B cell (primary cell): ENCODE results near the gene BMERB1. TPM values are rescaled to one million over a fixed set of nuclear protein-coding genes. Genes with fewer than 3 reads are reported as not detected.

ENCODE experiments used
- ATAC-seq: fragments of 200-7000 bp; cut with Tn5 transposase; one replicate; pipeline ENCODE4 v1.10.0; 2021; ENCODE audit warnings: low read depth, mild to moderate bottlenecking, moderate number of reproducible peaks, moderate library complexity
- CTCF ChIA-PET: fragments of 350-600 bp; sonication (Branson Sonifier 250); formaldehyde crosslinking; loops from one replicate; lab custom pipeline; 2021; ENCODE audit warnings: antibody characterized with exemption, inconsistent platforms; lab: Charles Lee
- POLR2A ChIA-PET: fragments of 350-600 bp; sonication (Branson Sonifier 250); formaldehyde crosslinking; loops from one replicate; lab custom pipeline; 2021; ENCODE audit warnings: antibody characterized with exemption; lab: Charles Lee
- DNase-seq: peaks from one replicate; pipeline ENCODE4 v3.0.0; 2013
- H2AFZ ChIP-seq: 2 replicates; pipeline ENCODE4 v1.6.1; 2012; ENCODE audit warnings: mild to moderate bottlenecking, low read depth, low read length; ENCODE audit not compliant: insufficient read depth, poor library complexity, severe bottlenecking
- H3K27ac ChIP-seq, 2 donors: 1 replicate in 1 of 2; 2 replicates in 1 of 2; pipeline ENCODE4 v1.5.1; 2012 to 2013; ENCODE audit warnings: low read length in 2 of 2, mild to moderate bottlenecking in 2 of 2, moderate library complexity in 1 of 2
- H3K27me3 ChIP-seq, 4 experiments: fragments of 200-600 bp in 1 of 4; sonication (generic) in 1 of 4; replicated peaks in 1 of 4; 1 replicate in 2 of 4; 2 replicates in 2 of 4; pipeline versions ENCODE4 v1.6.1 to v1.7.0; 2013 to 2016; ENCODE audit warnings: low read length in 3 of 4, mild to moderate bottlenecking in 2 of 4, mixed read lengths in 1 of 4, moderate library complexity in 1 of 4; ENCODE audit not compliant: insufficient read depth in 4 of 4, control insufficient read depth in 3 of 4; ENCODE audit errors: control extremely low read depth in 1 of 4
- H3K36me3 ChIP-seq, 2 experiments: replicated peaks in 1 of 2; 1 replicate in 1 of 2; 2 replicates in 1 of 2; pipeline versions ENCODE4 v1.6.1 to v1.7.1; 2013; ENCODE audit warnings: low read length in 1 of 2; ENCODE audit not compliant: insufficient read depth in 2 of 2, control insufficient read depth in 1 of 2; ENCODE audit errors: control extremely low read depth in 1 of 2, extremely low read depth in 1 of 2
- H3K4me1 ChIP-seq, 2 donors: fragments of 200-600 bp in 1 of 2; sonication (generic) in 1 of 2; 1 replicate in 1 of 2; 2 replicates in 1 of 2; pipeline versions ENCODE4 v1.5.1 to v1.6.1; 2013 to 2017; ENCODE audit warnings: low read length in 2 of 2; ENCODE audit not compliant: control insufficient read depth in 2 of 2, insufficient read depth in 2 of 2
- H3K4me2 ChIP-seq: replicated peaks from 2 replicates; pipeline ENCODE3; 2012; ENCODE audit warnings: mild to moderate bottlenecking, low read depth, low read length; ENCODE audit not compliant: poor library complexity, severe bottlenecking
- H3K4me3 ChIP-seq, 5 experiments: fragments of 200-600 bp in 1 of 5; sonication (generic) in 1 of 5; 1 replicate in 3 of 5; 2 replicates in 2 of 5; pipeline versions ENCODE4 v1.5.1 to v1.7.0; 2011 to 2016; ENCODE audit warnings: low read length in 4 of 5, mild to moderate bottlenecking in 4 of 5, low read depth in 2 of 5, control low read depth in 1 of 5, moderate library complexity in 1 of 5; ENCODE audit not compliant: insufficient read depth in 1 of 5; ENCODE audit errors: control extremely low read depth in 1 of 5, extremely low read depth in 1 of 5
- H3K79me2 ChIP-seq: fragments of 200-600 bp; sonication (generic); one replicate; pipeline ENCODE4 v1.6.0; 2016; ENCODE audit warnings: low read length; ENCODE audit not compliant: control insufficient read depth, insufficient read depth
- H3K9ac ChIP-seq: fragments of 200-600 bp; sonication (generic); 2 replicates; pipeline ENCODE4 v1.6.1; 2017; ENCODE audit warnings: mild to moderate bottlenecking, low read length, moderate library complexity
- H3K9me3 ChIP-seq, 3 donors: one replicate each; pipeline versions ENCODE4 v1.6.1 to v1.7.1; 2013; ENCODE audit warnings: low read length in 2 of 3; ENCODE audit not compliant: control insufficient read depth in 2 of 3, insufficient read depth in 1 of 3; ENCODE audit errors: control extremely low read depth in 1 of 3
- H4K20me1 ChIP-seq: 2 replicates; pipeline ENCODE4 v1.6.0; 2012; ENCODE audit warnings: mild to moderate bottlenecking, low read length; ENCODE audit not compliant: insufficient read depth, control insufficient read depth, poor library complexity, severe bottlenecking
- H3K27ac Mint-ChIP-seq: one replicate; pipeline ENCODE4 v1.8.0; 2021; ENCODE audit warnings: mixed read lengths
- H3K27me3 Mint-ChIP-seq: one replicate; pipeline ENCODE4 v1.8.0; 2021; ENCODE audit warnings: mixed read lengths
- H3K4me1 Mint-ChIP-seq: one replicate; pipeline ENCODE4 v1.8.0; 2021; ENCODE audit warnings: mixed read lengths
- H3K4me3 Mint-ChIP-seq: one replicate; pipeline ENCODE4 v1.8.0; 2021; ENCODE audit warnings: mixed read lengths
- H3K9me3 Mint-ChIP-seq: one replicate; pipeline ENCODE4 v1.8.0; 2022; ENCODE audit warnings: mixed read lengths; ENCODE audit not compliant: insufficient read depth
- CTCF ChIP-seq: fragments of 200-600 bp; IDR thresholded peaks from one replicate; pipeline ENCODE4 v1.8.0; 2022; ENCODE audit warnings: antibody characterized with exemption, mild to moderate bottlenecking
- EZH2 ChIP-seq: IDR thresholded peaks from 2 replicates; pipeline ENCODE4 v1.6.1; 2012; ENCODE audit warnings: borderline replicate concordance, low read depth, mild to moderate bottlenecking, moderate library complexity, low read length; ENCODE audit not compliant: insufficient read depth, poor library complexity, severe bottlenecking
- WGBS: methylation state at CpG from one replicate; pipeline ENCODE4 v1.1.5; 2013; ENCODE audit warnings: missing lambda C conversion rate; ENCODE audit not compliant: insufficient coverage; 5-methylcytosine and 5-hydroxymethylcytosine counted together
- intact Hi-C: fragments of 100-400 bp; cut with micrococcal nuclease; formaldehyde crosslinking; loops from one replicate; pipeline ENCODE4 v1.10.0; 2022
- polyA plus RNA-seq: library from polyadenylated mRNA; depleted of rRNA; stranded (reverse); fragments of >200 nt; gene quantifications from 2 replicates; pipeline ENCODE4 v1.2.3, GENCODE V29; 2012
- total RNA-seq, 2 donors: library from RNA; stranded (reverse); fragments of 120-200 nt in 1 of 2; gene quantifications; 1 replicate in 1 of 2; 2 replicates in 1 of 2; pipeline versions ENCODE4 v1.2.3 to v1.2.4, GENCODE V29; 2013 to 2022

BMERB1 gene
- total and polyA plus RNA-seq, 2 donors (not counting 1 experiment from before 2014, with no cell fraction given): 2.2 to 11.2 TPM

- Histone ChIP-seq H3K79me2 (no peaks in the 10 kb centered on the region), H3K27ac (no peak overlapping the region), H3K36me3 (no peaks in the 10 kb centered on the region), H4K20me1 (no peaks in the 10 kb centered on the region), H3K4me2 (no peak overlapping the region), H3K27me3 (peaks cover 0 to 5% (median 0%) of the 10 kb centered on the region in 4 experiments), H3K4me3 (no peak overlapping the region), H2AFZ (no peak overlapping the region), H3K9ac (no peak overlapping the region), H3K4me1 (no peaks in the 10 kb centered on the region), H3K9me3 (no peaks in the 10 kb centered on the region)
- 93% methylated on average over 10 of the region's 14 CpGs for WGBS
- intact Hi-C loops: no loop called here
- Mint-ChIP-seq H3K27me3 (peaks cover 21% of the 10 kb centered on the region), H3K4me1 (no peaks in the 10 kb centered on the region), H3K27ac (no peak overlapping the region), H3K4me3 (no peak overlapping the region), H3K9me3 (no peaks in the 10 kb centered on the region)
- POLR2A ChIA-PET: no interaction called here
- ATAC-seq (no peak), DNase-seq (no peak)
- TF ChIP-seq CTCF (no peak), EZH2 (no peak)
- CTCF ChIA-PET: no interaction called here
Measured at GRCh38 chr16:15509051-15509592, 74.7 kb downstream of the BMERB1 start.
